IMR-90 (cell line): Measurements from ENCODE around the gene ATF4. TPM values are rescaled to one million over a fixed set of nuclear protein-coding genes. Genes with fewer than 3 reads are reported as not detected.

Source experiments
- ATAC-seq: fragments of 200-7000 bp; cut with Tn5 transposase; 2 replicates; pipeline ENCODE4 v1.9.1; 2020; ENCODE audit warnings: low read depth, mild to moderate bottlenecking, moderate library complexity
- BruUV-seq: library from RNA; stranded (reverse); fragments of 400-500 nt; replicated peaks from 2 replicates; lab custom pipeline; 2021; lab: Mats Ljungman, UMichigan
- CTCF ChIA-PET: fragments of 300-600 bp; formaldehyde crosslinking; extraction: SDS; loops from one replicate; lab custom pipeline; 2021; ENCODE audit warnings: antibody characterized with exemption; lab: Yijun Ruan, JAX
- POLR2A ChIA-PET: fragments of 300-600 bp; sonication (Branson Sonifier 250); formaldehyde crosslinking; loops from one replicate; lab custom pipeline; 2022; ENCODE audit warnings: antibody characterized with exemption; ENCODE audit not compliant: unreplicated experiment; lab: Charles Lee
- DNase-seq: peaks from one replicate; pipeline ENCODE4 v3.0.0; 2013
- H2AFZ ChIP-seq: replicated peaks from 2 replicates; pipeline ENCODE3; 2013; ENCODE audit warnings: low read length, mild to moderate bottlenecking; ENCODE audit not compliant: poor library complexity
- H2AK5ac ChIP-seq: 2 replicates; pipeline ENCODE4 v1.6.1; 2013; ENCODE audit warnings: low read depth, low read length, inconsistent platforms
- H2AK9ac ChIP-seq: replicated peaks from 2 replicates; pipeline ENCODE3; 2013; ENCODE audit warnings: mild to moderate bottlenecking, low read depth, low read length, moderate library complexity; ENCODE audit not compliant: poor library complexity
- H2BK120ac ChIP-seq: 2 replicates; pipeline ENCODE4 v1.6.1; 2013; ENCODE audit warnings: low read depth, low read length, inconsistent platforms
- H2BK15ac ChIP-seq: 3 replicates; pipeline ENCODE4 v1.6.1; 2013; ENCODE audit warnings: low read depth, low read length, inconsistent platforms
- H2BK20ac ChIP-seq: 2 replicates; pipeline ENCODE4 v1.6.1; 2013; ENCODE audit warnings: low read depth, mild to moderate bottlenecking, inconsistent platforms, low read length, moderate library complexity
- H2BK5ac ChIP-seq: 2 replicates; pipeline ENCODE4 v1.6.1; 2013; ENCODE audit warnings: mild to moderate bottlenecking, low read depth, low read length, inconsistent platforms; ENCODE audit not compliant: poor library complexity, severe bottlenecking
- H3K14ac ChIP-seq: replicated peaks from 2 replicates; pipeline ENCODE4 v1.6.1; 2013; ENCODE audit warnings: low read depth, low read length, inconsistent platforms
- H3K18ac ChIP-seq: 2 replicates; pipeline ENCODE4 v1.6.1; 2013; ENCODE audit warnings: low read depth, low read length, control low read depth
- H3K23ac ChIP-seq: 2 replicates; pipeline ENCODE4 v1.6.1; 2013; ENCODE audit warnings: low read depth, low read length, inconsistent platforms
- H3K27ac ChIP-seq: 2 replicates; pipeline ENCODE4 v1.5.1; 2013; ENCODE audit warnings: mild to moderate bottlenecking, control low read depth, low read length; ENCODE audit not compliant: insufficient read depth
- H3K27me3 ChIP-seq: 2 replicates; pipeline ENCODE4 v1.6.1; 2013; ENCODE audit warnings: low read length; ENCODE audit not compliant: control insufficient read depth, insufficient read depth
- H3K36me3 ChIP-seq: 2 replicates; pipeline ENCODE4 v1.6.1; 2013; ENCODE audit warnings: low read length, mixed read lengths; ENCODE audit not compliant: control insufficient read depth, insufficient read depth
- H3K4ac ChIP-seq: 2 replicates; pipeline ENCODE4 v1.6.1; 2013; ENCODE audit warnings: low read depth, low read length, inconsistent platforms
- H3K4me1 ChIP-seq: 2 replicates; pipeline ENCODE4 v1.6.1; 2013; ENCODE audit warnings: low read length, mixed read lengths; ENCODE audit not compliant: control insufficient read depth, insufficient read depth
- H3K4me2 ChIP-seq: 2 replicates; pipeline ENCODE4 v1.6.1; 2013; ENCODE audit warnings: low read depth, mild to moderate bottlenecking, control low read depth, low read length, moderate library complexity
- H3K4me3 ChIP-seq: 2 replicates; pipeline ENCODE4 v1.5.1; 2013; ENCODE audit warnings: low read depth, mild to moderate bottlenecking, control low read depth, low read length, moderate library complexity; ENCODE audit not compliant: insufficient read depth
- H3K56ac ChIP-seq: 2 replicates; pipeline ENCODE4 v1.6.1; 2013; ENCODE audit warnings: low read length, inconsistent platforms; ENCODE audit not compliant: insufficient read depth; ENCODE audit errors: extremely low read depth
- H3K79me1 ChIP-seq, 2 experiments: 2 replicates each; pipeline ENCODE4 v1.6.1; 2013; ENCODE audit warnings: low read length in 2 of 2, inconsistent platforms in 1 of 2, low read depth in 1 of 2
- H3K9ac ChIP-seq: 2 replicates; pipeline ENCODE4 v1.6.1; 2013; ENCODE audit warnings: low read depth, low read length, control low read depth
- H3K9me1 ChIP-seq: 2 replicates; pipeline ENCODE4 v1.6.1; 2013; ENCODE audit warnings: low read length, inconsistent platforms; ENCODE audit not compliant: insufficient read depth
- H3K9me3 ChIP-seq: 2 replicates; pipeline ENCODE4 v1.6.1; 2013; ENCODE audit warnings: low read length; ENCODE audit not compliant: control insufficient read depth, insufficient read depth
- H4K20me1 ChIP-seq: 2 replicates; pipeline ENCODE4 v1.6.1; 2013; ENCODE audit warnings: low read length, inconsistent platforms; ENCODE audit not compliant: insufficient read depth
- H4K5ac ChIP-seq: 2 replicates; pipeline ENCODE4 v1.6.1; 2013; ENCODE audit warnings: mild to moderate bottlenecking, low read depth, low read length, control low read depth
- H4K8ac ChIP-seq, 2 experiments: 2 replicates each; pipeline ENCODE4 v1.6.1; 2013; ENCODE audit warnings: low read depth in 2 of 2, low read length in 2 of 2, control low read depth in 1 of 2, inconsistent platforms in 1 of 2
- H4K91ac ChIP-seq: 2 replicates; pipeline ENCODE4 v1.6.1; 2013; ENCODE audit warnings: low read depth, low read length, inconsistent platforms; ENCODE audit not compliant: insufficient read depth
- BHLHE40 ChIP-seq: fragments of 150-350 bp; IDR thresholded peaks from 2 replicates; pipeline ENCODE4 v1.6.1; 2016; ENCODE audit warnings: mild to moderate bottlenecking, low read depth, low read length
- CEBPB ChIP-seq: IDR thresholded peaks from 2 replicates; pipeline ENCODE4 v1.6.1; 2012; ENCODE audit warnings: low read depth, low read length, improper control_type of control experiment
- CHD1 ChIP-seq: IDR thresholded peaks from 2 replicates; pipeline ENCODE4 v1.6.1; 2012; ENCODE audit warnings: low read depth, low read length, improper control_type of control experiment
- CTCF ChIP-seq: conservative IDR thresholded peaks from 2 replicates; pipeline ENCODE4 v1.5.1; 2012; ENCODE audit warnings: mild to moderate bottlenecking, low read depth, low read length, improper control_type of control experiment
- FOS ChIP-seq: fragments of 150-350 bp; IDR thresholded peaks from 2 replicates; pipeline ENCODE4 v1.6.1; 2016; ENCODE audit warnings: low read depth, low read length
- MAFK ChIP-seq: IDR thresholded peaks from 2 replicates; pipeline ENCODE4 v1.6.1; 2012; ENCODE audit warnings: low read depth, low read length, improper control_type of control experiment
- MAZ ChIP-seq: IDR thresholded peaks from 2 replicates; pipeline ENCODE4 v1.6.1; 2012; ENCODE audit warnings: low read depth, mild to moderate bottlenecking, low read length, improper control_type of control experiment, moderate library complexity, borderline replicate concordance
- MXI1 ChIP-seq: IDR thresholded peaks from 2 replicates; pipeline ENCODE4 v1.6.1; 2012; ENCODE audit warnings: low read depth, mild to moderate bottlenecking, low read length, moderate library complexity, borderline replicate concordance
- NFE2L2 ChIP-seq: fragments of 150-350 bp; IDR thresholded peaks from 2 replicates; pipeline ENCODE4 v1.6.1; 2016; ENCODE audit warnings: low read depth, mild to moderate bottlenecking, low read length
- POLR2A ChIP-seq: IDR thresholded peaks from 2 replicates; pipeline ENCODE4 v1.6.1; 2012; ENCODE audit warnings: mild to moderate bottlenecking, low read depth, low read length
- RAD21 ChIP-seq: IDR thresholded peaks from 2 replicates; pipeline ENCODE4 v1.6.1; 2012; ENCODE audit warnings: low read length, improper control_type of control experiment
- RCOR1 ChIP-seq: IDR thresholded peaks from 2 replicates; pipeline ENCODE4 v1.6.1; 2012; ENCODE audit warnings: mild to moderate bottlenecking, low read length, improper control_type of control experiment; ENCODE audit not compliant: insufficient replicate concordance
- RFX5 ChIP-seq: IDR thresholded peaks from 2 replicates; pipeline ENCODE4 v1.8.0; 2012; ENCODE audit warnings: low read depth, mild to moderate bottlenecking, low read length, moderate library complexity
- SMC3 ChIP-seq: fragments of 150-350 bp; IDR thresholded peaks from 2 replicates; pipeline ENCODE4 v1.6.1; 2016; ENCODE audit warnings: low read depth, mild to moderate bottlenecking, antibody characterized with exemption, low read length, moderate library complexity
- WGBS, 2 experiments: methylation state at CpG; one replicate each; pipeline versions ENCODE4 v1.1.5 to v1.1.7; 2013; ENCODE audit warnings: missing lambda C conversion rate in 2 of 2; ENCODE audit not compliant: insufficient read length in 1 of 2; ENCODE audit errors: extremely low coverage in 2 of 2; 5-methylcytosine and 5-hydroxymethylcytosine counted together
- dilution Hi-C: fragments of 300-500 bp; cut with HindIII; formaldehyde crosslinking; loops from one replicate; pipeline ENCODE4 v1.14.3; 2018; ENCODE audit warnings: low sequenced_read_pairs; ENCODE audit not compliant: unreplicated experiment
- in situ Hi-C: fragments of 300-500 bp; cut with MboI; formaldehyde crosslinking; loops from 3 replicates; pipeline ENCODE4 v1.14.3; 2019; ENCODE audit warnings: low sequenced_read_pairs, inconsistent platforms, mixed read lengths
- intact Hi-C: fragments of 100-400 bp; cut with micrococcal nuclease; formaldehyde crosslinking; loops from 2 replicates; pipeline ENCODE4 v1.10.0; 2022
- polyA plus RNA-seq, 3 experiments: library from polyadenylated mRNA; depleted of rRNA; stranded (reverse); fragments of >200 nt; gene quantifications; 2 replicates each; pipeline ENCODE4 v1.2.3, GENCODE V29; 2012; ENCODE audit warnings: low replicate concordance in 1 of 3
- total RNA-seq: library from RNA; depleted of rRNA; stranded (reverse); fragments of >200 nt; gene quantifications from 2 replicates; pipeline ENCODE4 v1.2.3, GENCODE V29; 2012
- TF ChIP-seq, protein P1 (sequence below): fragments of 150-350 bp; IDR thresholded peaks from 2 replicates; pipeline ENCODE4 v1.6.1; 2016; ENCODE audit warnings: low read depth, mild to moderate bottlenecking, low read length, moderate library complexity, borderline replicate concordance
- TF ChIP-seq, protein P2 (sequence below): fragments of 150-350 bp; IDR thresholded peaks from 2 replicates; pipeline ENCODE4 v1.6.1; 2017; ENCODE audit warnings: mild to moderate bottlenecking, antibody characterized with exemption, low read length, low read depth

ATF4 gene
- total and polyA plus RNA-seq, 2 of the 4 experiments (the other 2 are of a cell fraction) = 148 to 662 TPM

GRCh38 chr22:39547587-39547947 is 27.2 kb downstream of the ATF4 start:
- peaks cover 15% of the 10 kb centered on the region for H4K20me1 ChIP-seq
- peaks cover 12% of the 10 kb centered on the region; the same call in 1 of the 2 replicates for H3K9me1 ChIP-seq
- H2AK5ac ChIP-seq = no peak overlapping the region
- H2AK9ac ChIP-seq = no peak overlapping the region
- H2BK5ac ChIP-seq = no peak overlapping the region
- intact Hi-C loops = no loop called here
- H3K18ac ChIP-seq = no peak overlapping the region
- ChIA-PET CTCF (interaction anchor here (1.2 kb wide), 2 partner anchors 12 to 477 kb away, joined by 4 read pairs; no protein-coding TSS in a partner anchor), POLR2A (no interaction called here)
- no peak overlapping the region for H3K4me3 ChIP-seq
- H2BK120ac ChIP-seq = no peak overlapping the region
- peaks cover 3% of the 10 kb centered on the region; the same call in 1 of the 2 replicates for H3K4me1 ChIP-seq
- DNase-seq (no peak), ATAC-seq (no peak)
- no peaks in the 10 kb centered on the region for H3K79me1 ChIP-seq
- H3K9me3 ChIP-seq = no peaks in the 10 kb centered on the region
- H3K9ac ChIP-seq = no peak overlapping the region
- peaks cover 42% of the 10 kb centered on the region for H3K27me3 ChIP-seq
- H3K27ac ChIP-seq = no peak overlapping the region
- in situ Hi-C loops = no loop called here
- H4K8ac ChIP-seq = no peak overlapping the region
- no peak overlapping the region for H4K91ac ChIP-seq
- BruUV-seq = no TSS peak
- WGBS, 2 experiments = 14% methylated on average over 1 of the region's 2 CpGs; no CpG with 5 or more reads in 1 of the 2 experiments
- H2BK20ac ChIP-seq = no peak overlapping the region
- no peak for TF ChIP-seq MAFK
- TF ChIP-seq BHLHE40 = no peak
- TF ChIP-seq FOS = no peak
- TF ChIP-seq, protein P1, sequence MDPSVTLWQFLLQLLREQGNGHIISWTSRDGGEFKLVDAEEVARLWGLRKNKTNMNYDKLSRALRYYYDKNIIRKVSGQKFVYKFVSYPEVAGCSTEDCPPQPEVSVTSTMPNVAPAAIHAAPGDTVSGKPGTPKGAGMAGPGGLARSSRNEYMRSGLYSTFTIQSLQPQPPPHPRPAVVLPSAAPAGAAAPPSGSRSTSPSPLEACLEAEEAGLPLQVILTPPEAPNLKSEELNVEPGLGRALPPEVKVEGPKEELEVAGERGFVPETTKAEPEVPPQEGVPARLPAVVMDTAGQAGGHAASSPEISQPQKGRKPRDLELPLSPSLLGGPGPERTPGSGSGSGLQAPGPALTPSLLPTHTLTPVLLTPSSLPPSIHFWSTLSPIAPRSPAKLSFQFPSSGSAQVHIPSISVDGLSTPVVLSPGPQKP = no peak
- no peak for TF ChIP-seq CTCF
- no peak for TF ChIP-seq MXI1
- TF ChIP-seq CEBPB = no peak
- TF ChIP-seq NFE2L2 = no peak
- no peak for TF ChIP-seq CHD1
- TF ChIP-seq RCOR1 = no peak
- no peak for TF ChIP-seq MAZ
- TF ChIP-seq, protein P2, sequence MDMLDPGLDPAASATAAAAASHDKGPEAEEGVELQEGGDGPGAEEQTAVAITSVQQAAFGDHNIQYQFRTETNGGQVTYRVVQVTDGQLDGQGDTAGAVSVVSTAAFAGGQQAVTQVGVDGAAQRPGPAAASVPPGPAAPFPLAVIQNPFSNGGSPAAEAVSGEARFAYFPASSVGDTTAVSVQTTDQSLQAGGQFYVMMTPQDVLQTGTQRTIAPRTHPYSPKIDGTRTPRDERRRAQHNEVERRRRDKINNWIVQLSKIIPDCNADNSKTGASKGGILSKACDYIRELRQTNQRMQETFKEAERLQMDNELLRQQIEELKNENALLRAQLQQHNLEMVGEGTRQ = no peak
- no peak for TF ChIP-seq POLR2A
- no peak for TF ChIP-seq RAD21
- no peak for TF ChIP-seq SMC3
- no peak for TF ChIP-seq RFX5
- no peak overlapping the region for H2AFZ ChIP-seq
- no peak overlapping the region for H3K4me2 ChIP-seq
- no peak overlapping the region for H2BK15ac ChIP-seq
- H4K5ac ChIP-seq = no peak overlapping the region
- H3K4ac ChIP-seq = no peak overlapping the region
- H3K56ac ChIP-seq = no peak overlapping the region
- dilution Hi-C loops = no loop called here
- no peak overlapping the region for H3K23ac ChIP-seq
- no peak overlapping the region for H3K14ac ChIP-seq
- H3K36me3 ChIP-seq = no peaks in the 10 kb centered on the region
